ENCODE data around the gene GLIS1.

Gene GLIS1

GRCh38 chr1:53689736-53690326 is 49.1 kb downstream of the GLIS1 start:
- DNase-seq = no peak

DNA sequence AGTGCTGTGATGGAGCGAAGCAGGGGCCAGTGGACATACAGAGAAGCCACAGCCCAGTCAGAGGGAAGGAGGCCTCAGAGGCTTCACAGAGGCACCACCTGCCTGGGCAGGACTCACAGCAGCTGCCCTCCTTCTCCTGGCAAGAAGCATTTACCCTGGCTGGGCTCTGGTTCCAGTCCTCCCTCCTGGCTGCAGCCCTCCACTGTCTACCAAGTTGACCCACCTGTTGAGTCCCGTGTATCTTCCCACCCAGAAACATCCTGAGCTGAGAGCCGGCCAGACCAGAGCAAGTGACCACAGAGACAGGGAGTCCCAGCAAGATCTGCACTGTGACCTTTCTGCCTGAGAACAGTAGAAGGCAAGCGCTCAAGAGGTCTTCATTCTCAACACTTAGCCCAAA is 49.7 kb downstream of the GLIS1 start:
- DNase-seq = no peak

DNA sequence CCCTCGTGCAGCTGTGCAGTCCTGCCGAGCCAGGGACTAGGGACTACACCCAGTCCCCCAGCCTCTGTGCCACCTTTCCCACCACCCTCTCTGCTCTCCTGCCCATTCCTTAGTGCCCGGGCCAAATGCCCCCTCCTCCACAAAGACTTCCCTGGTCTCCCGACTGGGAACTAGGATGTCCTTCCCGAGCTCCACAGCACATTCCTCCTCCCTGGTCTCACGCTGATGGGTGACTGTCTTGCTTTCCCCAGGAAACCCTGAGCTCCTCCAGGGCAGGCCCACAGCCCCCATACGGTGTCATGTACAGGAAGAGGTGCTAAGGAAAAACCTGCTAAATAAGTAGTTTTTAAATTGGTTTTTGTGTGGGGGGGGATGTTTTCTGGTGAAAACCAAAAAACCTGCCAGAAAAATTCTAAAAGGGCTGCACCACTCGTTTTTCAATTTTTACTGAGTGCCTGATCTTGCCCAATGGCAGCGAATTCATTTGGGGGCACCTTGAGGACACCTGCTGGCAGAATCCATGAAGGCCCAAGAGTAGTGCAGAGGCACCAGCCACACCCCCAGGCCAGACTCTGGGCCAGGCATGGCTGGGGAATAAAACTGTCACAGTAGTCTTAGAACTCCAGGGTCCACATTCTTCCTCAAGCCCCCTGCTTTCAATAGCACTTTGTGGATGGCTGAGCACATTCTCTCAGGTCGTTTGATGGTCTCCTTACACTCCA is 50.4 kb downstream of the GLIS1 start:
- no peak for DNase-seq

DNA sequence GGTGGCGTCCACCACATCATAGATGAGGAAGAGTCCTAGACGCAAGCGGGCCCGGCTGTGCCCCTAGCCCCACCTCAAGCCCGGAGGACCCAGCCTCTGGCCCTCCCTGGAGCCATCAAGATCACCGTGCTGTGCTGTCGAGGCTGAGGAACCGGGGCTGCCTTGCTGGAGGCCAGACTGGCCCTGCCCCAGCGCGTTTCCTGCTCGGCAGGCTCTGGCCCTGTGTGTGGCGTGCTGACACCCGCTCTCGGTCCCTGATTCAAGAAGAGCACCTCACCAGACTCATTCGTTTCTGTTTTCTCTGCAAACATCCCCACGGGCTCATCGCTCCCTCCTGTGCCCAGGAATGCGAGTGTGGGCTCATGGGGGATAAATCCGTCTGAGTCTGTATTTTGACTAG is 51.1 kb downstream of the GLIS1 start:
- no peak for DNase-seq

DNA sequence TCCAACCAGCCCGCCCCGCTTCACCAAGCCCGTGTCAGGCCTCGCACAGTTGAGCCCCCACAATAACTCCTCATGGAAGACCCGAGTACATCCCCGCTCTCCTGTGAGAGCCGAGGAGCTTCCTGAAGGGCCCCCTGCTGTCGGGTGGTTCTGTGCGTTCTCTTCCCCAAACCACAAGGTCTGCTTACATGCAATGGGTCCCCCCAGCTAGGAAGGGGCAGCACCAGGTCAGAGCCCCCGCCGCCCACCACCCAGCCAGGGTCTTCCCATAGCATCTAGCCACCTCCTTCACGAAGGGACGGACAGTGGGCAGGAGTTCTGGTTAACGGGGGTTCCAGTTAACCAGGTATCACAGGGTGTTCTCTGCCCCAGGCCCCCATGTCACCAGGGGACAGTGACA is 51.5 kb downstream of the GLIS1 start:
- no peak for DNase-seq

GRCh38 chr1:53686965-53687267 is 52.0 kb downstream of the GLIS1 start:
- DNase-seq = no peak

GRCh38 chr1:53686091-53686964 is 52.6 kb downstream of the GLIS1 start:
- DNase-seq = no peak

GRCh38 chr1:53685272-53686051 is 53.5 kb downstream of the GLIS1 start:
- no peak for DNase-seq

DNA sequence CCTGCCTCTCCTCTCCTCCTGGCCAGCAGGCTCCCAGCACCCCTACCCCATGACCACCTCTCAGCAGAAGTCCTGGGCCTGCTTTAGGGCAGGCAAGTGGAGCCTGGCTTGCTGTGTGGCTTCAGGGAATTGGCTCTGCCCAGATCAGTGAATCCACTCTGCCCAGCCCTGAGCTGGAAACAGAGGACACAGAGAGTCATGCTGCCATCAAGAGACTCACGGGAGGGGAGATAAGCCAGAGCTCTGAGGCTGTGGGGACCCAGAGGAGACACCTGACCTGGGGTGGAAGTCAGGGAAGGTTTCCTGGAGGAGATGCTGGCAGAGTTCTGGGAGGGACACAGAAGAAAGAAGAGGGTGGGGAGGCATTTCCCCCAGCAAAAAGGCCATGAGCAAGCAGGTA is 54.2 kb downstream of the GLIS1 start:
- DNase-seq = no peak

GRCh38 chr1:53683986-53684740 is 54.8 kb downstream of the GLIS1 start:
- no peak for DNase-seq

- DNase-seq = no peak
Measured at GRCh38 chr1:53682881-53683280, 56.1 kb downstream of the GLIS1 start.

DNA sequence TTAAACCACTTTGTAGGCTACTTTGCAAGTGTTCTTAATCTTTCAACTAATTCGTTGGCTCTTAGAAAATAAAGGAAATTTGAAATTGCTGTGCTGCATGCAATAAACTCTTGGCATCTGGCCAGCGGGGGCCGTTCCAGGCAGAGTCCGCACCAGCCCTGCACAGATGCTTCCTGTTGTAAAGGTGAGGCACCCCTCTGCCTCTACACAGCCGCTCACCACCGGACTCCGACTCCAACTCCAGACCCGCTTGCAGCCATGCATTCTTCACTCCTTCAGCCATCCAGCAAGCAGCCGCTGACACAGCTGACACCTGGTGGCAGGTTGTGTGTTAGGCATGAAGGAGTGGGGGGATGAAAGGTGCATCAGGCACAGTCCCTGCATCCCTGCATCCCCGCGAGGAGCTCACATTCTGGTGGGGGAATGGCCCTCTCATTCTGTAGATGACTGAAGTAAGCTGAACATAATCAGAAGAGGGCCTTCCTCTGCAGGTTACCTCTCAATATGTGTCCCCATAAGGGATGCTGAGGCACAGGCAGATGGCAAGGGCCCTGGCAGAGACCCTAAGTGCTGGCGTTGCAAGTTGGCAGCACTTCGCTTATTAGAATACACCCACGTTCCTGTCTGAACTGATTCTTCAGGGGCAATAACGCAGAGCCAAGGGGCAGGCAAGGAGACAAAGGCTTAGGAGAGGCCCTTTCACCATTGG is 56.8 kb downstream of the GLIS1 start:
- peak; percentile 87 for DNase-seq

- peak; percentile 85 for DNase-seq
Measured at GRCh38 chr1:53681351-53681976, 57.5 kb downstream of the GLIS1 start.

DNA sequence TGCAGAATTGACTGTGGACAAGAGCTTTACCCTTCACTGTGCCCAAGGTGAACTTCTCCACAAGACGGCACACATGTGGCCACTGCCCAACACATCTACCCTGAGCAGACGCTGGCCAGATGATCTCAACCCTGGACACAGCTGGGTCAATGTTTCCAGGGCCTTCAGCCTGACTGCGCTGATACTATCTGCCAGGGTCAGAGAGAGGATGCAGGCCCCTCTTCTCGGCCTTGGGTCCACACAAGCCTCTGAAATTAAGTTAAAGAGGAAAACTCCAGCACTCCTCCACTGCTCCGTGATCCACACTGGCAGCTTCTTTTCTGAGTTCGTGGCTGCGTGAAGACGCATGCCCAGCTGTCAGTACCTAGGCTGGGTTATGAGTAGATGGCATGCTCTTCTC is 58.1 kb downstream of the GLIS1 start:
- DNase-seq = no peak

DNA sequence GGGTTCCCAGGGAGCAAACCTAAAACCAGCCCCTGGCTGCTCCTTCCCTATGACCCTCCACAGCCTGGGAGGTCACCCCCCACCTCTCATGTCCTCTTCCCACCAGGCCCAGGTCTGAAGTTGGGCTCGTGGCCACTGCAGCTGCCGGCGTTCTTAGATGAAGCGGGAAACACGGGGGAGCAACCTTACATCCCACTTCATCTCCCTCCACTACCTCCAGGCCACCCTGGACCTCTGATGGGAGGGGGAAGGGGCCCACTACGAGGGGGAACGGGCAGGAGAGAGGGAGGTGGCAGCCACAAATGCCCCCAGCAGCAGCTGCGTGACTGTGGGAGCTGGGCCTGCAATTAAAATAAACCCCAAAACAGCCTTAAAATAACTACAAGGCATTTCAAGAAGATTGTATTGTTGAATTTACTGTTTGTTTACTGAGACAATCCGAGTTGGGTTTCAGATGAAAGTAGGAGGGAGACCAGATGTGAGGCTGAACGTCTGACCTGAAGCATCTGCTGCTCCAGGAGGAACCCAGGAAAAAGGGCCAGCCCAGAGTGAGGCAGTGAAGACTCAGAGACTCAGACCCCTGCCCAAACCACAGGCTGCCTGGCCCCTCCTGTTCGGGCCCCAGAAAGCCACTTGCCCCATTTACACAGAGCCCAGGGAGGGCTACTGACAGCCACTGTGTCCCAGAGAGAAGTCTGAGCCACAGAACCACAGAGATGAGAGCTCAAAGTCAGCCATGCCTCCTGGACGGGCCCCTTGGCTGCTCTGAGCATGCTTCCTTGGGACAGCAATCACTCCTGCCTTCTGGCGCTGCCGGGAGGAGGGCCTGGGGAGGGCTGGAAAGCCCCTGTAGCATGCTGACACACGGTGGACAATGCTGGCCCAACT is 59.8 kb downstream of the GLIS1 start:
- peak; percentile 23 for DNase-seq

DNA sequence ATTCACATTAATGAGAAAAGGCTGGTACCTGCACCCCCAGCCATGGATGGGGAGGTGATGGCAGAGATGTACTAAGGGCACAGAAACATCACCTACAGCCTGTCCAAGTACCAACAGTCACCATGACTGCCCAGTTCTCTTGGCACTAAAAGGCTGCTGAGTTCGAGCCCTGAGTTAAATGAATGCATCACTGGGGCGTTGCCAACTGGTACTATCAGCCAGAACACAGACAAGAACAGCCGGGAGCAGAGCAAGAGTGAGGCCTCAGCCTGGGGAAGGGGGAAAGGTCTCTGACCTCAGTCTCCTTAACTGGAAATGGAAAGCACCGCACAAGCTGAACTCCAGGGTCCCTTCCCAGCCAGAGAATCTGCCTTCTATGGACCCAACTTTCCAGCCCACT is 60.5 kb downstream of the GLIS1 start:
- DNase-seq = no peak

GRCh38 chr1:53678046-53678445 is 60.9 kb downstream of the GLIS1 start:
- DNase-seq = no peak

DNA sequence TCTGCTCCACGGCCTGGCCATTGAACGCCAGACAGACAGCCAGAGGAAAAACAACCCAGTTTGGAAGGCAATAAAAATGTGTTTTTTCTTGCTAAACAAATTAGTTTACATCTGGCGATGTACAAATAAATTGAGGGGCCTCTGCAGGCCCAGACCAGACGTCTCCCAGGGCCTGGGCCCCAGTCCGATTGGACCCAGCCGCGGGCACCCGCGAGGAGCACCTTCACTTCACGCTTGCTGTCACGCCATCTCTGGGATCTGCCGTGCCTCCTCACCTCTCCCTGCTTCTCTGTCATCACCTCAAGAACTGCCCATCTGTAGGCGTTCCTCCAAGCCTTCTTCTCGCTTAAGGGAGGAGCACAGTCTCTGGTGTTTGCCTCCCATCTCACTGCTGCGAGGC is 61.5 kb downstream of the GLIS1 start:
- no peak for DNase-seq

DNA sequence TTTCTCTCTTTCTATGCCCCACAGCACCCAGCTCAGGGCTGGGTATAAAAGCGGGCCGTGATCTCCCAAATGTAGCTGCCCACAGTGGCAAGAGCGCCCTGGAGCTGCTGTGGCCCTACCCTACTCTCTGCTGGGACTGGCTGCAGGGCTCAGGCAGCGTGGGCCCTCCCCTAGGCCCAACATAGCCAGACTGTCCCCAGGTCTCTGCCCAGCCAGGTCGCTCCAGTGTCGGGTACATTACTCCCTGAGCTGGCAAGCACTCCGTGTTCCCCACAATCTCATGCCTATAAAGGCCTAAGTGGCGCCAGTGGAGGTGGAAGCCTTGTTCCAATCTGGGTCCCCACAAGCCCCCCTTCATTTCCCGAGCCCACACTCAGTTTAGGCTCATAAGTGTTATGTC is 66.2 kb downstream of the GLIS1 start:
- no peak for DNase-seq

DNA sequence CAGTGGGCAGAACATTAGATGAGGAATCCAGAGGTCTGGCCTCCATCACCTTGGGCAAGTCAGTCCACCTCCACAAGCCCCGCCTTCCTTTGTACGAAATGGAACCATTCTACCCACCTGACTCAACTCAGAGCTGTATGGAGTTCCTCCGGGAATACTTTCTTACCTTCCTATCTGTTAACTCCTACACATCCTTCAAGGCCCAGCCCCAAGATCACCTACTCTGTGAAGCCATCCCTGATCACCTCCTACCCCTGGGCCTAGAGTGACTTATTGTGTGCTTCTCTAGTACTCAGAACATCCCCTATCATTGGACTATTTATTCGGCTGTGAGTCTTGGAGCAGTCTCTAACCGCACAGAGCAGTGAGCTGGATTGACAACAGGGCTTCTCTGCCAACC is 66.7 kb downstream of the GLIS1 start:
- no peak for DNase-seq

Measured in NCI-H2171 (cell line).